Upper lobe of left lung (tissue), 4 donors: ENCODE data around the gene NEURL1.

Experiments
- POLR2A ChIP-seq, 4 donors: fragments of 450-650 bp; IDR thresholded peaks; one replicate each; pipeline ENCODE4 v1.5.1; 2016 to 2017; ENCODE audit warnings: antibody characterized with exemption in 4 of 4, mild to moderate bottlenecking in 2 of 4
- TF ChIP-seq, protein P1 (sequence below), 6 experiments: fragments of 450-650 bp in 4 of 6; fragments of 200-600 bp in 2 of 6; sonication (generic) in 2 of 6; IDR thresholded peaks; one replicate each; pipeline ENCODE4 v1.5.1; 2016 to 2019; ENCODE audit warnings: antibody characterized with exemption in 6 of 6

DNA sequence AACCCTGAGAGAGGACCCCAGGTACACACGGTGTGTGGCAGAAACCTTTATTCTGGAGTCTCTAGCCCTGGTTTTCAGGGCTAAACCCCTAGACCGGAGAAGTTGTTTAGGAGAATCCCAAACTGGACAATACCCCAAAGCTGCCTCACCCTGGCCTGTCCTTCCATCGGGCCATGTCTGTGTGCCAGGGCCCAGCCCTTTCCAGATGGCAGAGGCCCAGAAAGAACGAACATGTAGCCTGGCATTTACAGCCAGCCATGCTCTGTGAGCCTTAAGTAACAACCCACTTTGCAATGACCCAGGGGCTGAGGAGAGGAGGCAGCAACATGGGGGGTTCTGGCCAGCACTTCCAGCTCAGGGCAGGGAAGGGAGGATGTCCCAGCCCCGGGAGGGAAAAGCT is 142.1 kb downstream of the NEURL1 start:
- TF ChIP-seq POLR2A (IDR thresholded peaks at IDR 0.05): no peak
- TF ChIP-seq, protein P1, sequence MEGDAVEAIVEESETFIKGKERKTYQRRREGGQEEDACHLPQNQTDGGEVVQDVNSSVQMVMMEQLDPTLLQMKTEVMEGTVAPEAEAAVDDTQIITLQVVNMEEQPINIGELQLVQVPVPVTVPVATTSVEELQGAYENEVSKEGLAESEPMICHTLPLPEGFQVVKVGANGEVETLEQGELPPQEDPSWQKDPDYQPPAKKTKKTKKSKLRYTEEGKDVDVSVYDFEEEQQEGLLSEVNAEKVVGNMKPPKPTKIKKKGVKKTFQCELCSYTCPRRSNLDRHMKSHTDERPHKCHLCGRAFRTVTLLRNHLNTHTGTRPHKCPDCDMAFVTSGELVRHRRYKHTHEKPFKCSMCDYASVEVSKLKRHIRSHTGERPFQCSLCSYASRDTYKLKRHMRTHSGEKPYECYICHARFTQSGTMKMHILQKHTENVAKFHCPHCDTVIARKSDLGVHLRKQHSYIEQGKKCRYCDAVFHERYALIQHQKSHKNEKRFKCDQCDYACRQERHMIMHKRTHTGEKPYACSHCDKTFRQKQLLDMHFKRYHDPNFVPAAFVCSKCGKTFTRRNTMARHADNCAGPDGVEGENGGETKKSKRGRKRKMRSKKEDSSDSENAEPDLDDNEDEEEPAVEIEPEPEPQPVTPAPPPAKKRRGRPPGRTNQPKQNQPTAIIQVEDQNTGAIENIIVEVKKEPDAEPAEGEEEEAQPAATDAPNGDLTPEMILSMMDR (IDR thresholded peaks at IDR 0.05): no peak
